ENCODE measurements around the gene KCNC1. TPM values are rescaled to one million over a fixed set of nuclear protein-coding genes. Genes with fewer than 3 reads are reported as not detected.
A peak's percentile ranks its signal among the peaks of the same experiment; 100 is the strongest.

Gene KCNC1
- total and polyA plus RNA-seq, 7 donors = 0.36 to 1.9 (median 0.48) TPM; not detected in 3

DNA sequence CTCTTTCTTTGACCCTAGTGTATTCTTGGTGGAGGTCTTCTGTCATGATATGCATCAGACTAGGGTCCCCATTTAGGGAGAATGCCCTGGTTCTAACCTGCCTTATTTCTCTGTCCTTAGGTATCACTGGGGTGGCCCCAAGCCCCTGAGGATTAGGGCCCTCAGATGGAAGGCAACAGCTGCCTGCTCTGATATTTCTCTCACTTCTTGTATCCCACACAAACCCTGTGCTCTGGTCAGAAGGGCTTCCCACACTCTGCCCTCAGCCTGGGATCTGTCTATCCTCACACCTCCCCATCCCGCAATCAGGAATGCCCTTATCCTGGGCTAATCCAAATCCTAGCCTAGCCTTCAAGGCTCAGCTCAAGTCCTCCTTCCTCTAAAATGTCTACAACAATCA, 75.5 kb downstream of the KCNC1 start:
- intact Hi-C loops (cut with DNase I) = no loop called here
- Histone ChIP-seq H3K4me1 (peaks cover 0 to 47% (median 34%) of the 10 kb centered on the region in 4 donors), H3K4me3 (no peak overlapping the region), H3K27me3 (no peaks in the 10 kb centered on the region), H3K9me3 (no peaks in the 10 kb centered on the region), H3K36me3 (no peaks in the 10 kb centered on the region), H3K27ac (no peak overlapping the region)
- DNase-seq = no peak
- 96 to 100% methylated on average over 1 of the region's 1 CpG for WGBS, 2 donors
- no peak for TF ChIP-seq EP300 (IDR thresholded peaks at IDR 0.05)
- no peak for TF ChIP-seq POLR2AphosphoS5 (IDR thresholded peaks at IDR 0.05)
- TF ChIP-seq, protein P1, sequence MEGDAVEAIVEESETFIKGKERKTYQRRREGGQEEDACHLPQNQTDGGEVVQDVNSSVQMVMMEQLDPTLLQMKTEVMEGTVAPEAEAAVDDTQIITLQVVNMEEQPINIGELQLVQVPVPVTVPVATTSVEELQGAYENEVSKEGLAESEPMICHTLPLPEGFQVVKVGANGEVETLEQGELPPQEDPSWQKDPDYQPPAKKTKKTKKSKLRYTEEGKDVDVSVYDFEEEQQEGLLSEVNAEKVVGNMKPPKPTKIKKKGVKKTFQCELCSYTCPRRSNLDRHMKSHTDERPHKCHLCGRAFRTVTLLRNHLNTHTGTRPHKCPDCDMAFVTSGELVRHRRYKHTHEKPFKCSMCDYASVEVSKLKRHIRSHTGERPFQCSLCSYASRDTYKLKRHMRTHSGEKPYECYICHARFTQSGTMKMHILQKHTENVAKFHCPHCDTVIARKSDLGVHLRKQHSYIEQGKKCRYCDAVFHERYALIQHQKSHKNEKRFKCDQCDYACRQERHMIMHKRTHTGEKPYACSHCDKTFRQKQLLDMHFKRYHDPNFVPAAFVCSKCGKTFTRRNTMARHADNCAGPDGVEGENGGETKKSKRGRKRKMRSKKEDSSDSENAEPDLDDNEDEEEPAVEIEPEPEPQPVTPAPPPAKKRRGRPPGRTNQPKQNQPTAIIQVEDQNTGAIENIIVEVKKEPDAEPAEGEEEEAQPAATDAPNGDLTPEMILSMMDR (IDR thresholded peaks at IDR 0.05) = no peak
- no peak for TF ChIP-seq POLR2A (IDR thresholded peaks at IDR 0.05)

DNA sequence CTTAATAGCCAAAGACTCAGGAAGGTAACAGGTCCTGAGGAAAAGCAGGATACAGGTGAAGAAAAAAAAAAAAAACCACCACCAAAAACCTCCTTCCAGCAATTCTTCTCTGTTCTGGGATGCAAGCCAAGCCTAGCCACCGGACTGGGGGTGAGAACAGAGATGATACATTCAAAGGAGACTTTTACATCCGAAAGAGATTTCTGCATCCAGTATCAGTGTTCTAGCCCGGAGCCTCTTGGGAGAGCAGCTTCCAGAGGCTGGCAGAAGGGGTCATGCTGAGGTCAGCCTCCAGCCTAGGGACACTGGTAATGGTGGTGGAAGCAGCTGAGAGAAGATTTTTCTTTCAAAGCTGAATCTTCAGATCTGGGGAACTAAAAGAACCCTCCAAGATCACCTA, 76.2 kb downstream of the KCNC1 start:
- H3K9me3 ChIP-seq = no peaks in the 10 kb centered on the region
- H3K36me3 ChIP-seq = no peaks in the 10 kb centered on the region
- no peak overlapping the region for H3K4me3 ChIP-seq
- H3K4me1 ChIP-seq = peaks cover 0 to 49% (median 34%) of the 10 kb centered on the region in 4 donors
- DNase-seq = no peak
- WGBS, 2 donors = 67% methylated on average over 3 of the region's 3 CpGs
- H3K27me3 ChIP-seq = no peaks in the 10 kb centered on the region
- H3K27ac ChIP-seq = no peak overlapping the region
- TF ChIP-seq POLR2A (IDR thresholded peaks at IDR 0.05) (no peak), EP300 (IDR thresholded peaks at IDR 0.05) (no peak), POLR2AphosphoS5 (IDR thresholded peaks at IDR 0.05) (no peak)
- TF ChIP-seq, protein P1 (IDR thresholded peaks at IDR 0.05) = no peak
- intact Hi-C loops (cut with DNase I) = no loop called here

DNA sequence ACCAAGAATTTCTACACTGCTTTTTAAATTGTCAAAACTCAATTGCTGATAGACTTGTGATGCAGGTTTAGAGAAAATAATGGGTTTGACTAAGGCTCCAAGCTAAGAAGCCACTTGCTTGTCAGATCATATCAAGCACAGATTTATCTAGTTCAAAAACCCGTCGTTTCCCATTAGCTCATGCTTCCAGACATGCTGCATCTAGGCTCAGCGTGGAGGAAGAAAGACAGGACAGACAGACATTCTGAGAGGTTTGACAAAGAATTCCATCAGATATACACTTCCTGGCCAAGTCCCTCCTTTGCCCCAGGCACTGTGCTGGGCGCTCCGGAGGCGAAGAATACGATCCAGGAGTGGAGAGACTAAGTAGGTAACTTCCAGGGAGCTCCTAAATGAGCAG, 76.8 kb downstream of the KCNC1 start:
- no peak overlapping the region for H3K27ac ChIP-seq
- H3K27me3 ChIP-seq = no peaks in the 10 kb centered on the region
- H3K36me3 ChIP-seq = no peaks in the 10 kb centered on the region
- no peak overlapping the region for H3K4me3 ChIP-seq
- H3K9me3 ChIP-seq = no peaks in the 10 kb centered on the region
- no peak for DNase-seq
- 95% methylated on average over 7 of the region's 7 CpGs for WGBS, 2 donors
- TF ChIP-seq POLR2A (IDR thresholded peaks at IDR 0.05) (no peak), EP300 (IDR thresholded peaks at IDR 0.05) (no peak), POLR2AphosphoS5 (IDR thresholded peaks at IDR 0.05) (no peak)
- TF ChIP-seq, protein P1 (IDR thresholded peaks at IDR 0.05) = no peak
- intact Hi-C loops (cut with DNase I) = no loop called here
- peaks cover 0 to 55% (median 35%) of the 10 kb centered on the region in 4 donors for H3K4me1 ChIP-seq

DNA sequence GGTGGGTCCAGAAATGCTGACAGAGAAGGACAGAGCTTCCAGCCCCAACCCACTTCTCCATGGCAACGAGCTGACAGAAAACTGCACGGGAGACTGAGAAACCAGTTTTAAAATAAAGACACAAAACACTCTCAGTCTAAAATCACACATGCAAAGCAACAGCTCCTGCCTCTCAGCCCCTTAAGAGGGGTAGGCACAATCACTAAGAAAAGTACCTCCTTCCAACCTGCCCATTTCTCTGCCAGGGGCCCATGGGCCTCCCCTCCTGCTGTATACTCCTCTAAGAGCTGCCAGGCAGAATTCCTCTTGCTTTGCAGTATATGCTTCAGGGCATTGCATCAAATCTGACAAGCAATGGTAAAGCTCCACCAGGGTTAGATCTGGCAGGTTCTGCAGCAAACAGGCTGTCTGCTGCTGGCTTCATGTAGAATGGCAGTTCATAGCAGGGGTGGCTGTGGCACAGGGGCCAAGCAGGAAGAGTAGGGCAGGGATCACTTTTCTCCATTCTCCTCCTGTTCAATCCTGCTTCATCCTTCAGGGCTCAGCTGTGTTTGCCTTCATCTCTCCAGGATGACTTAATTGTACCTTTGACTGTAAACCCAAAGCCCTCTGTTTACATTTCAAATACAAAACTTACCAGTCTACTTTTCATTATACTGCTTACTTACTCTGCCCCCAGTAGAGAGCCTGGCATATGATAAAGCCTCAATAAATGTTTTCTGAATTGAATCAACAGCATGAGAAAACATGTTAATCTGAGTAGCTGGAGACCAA, 77.7 kb downstream of the KCNC1 start:
- H3K4me3 ChIP-seq = no peak overlapping the region
- H3K9me3 ChIP-seq = no peaks in the 10 kb centered on the region
- H3K27ac ChIP-seq = peak overlapping the region in 2 of 4 donors; percentile 21 to 54
- intact Hi-C loops (cut with DNase I) = no loop called here
- H3K36me3 ChIP-seq = no peaks in the 10 kb centered on the region
- TF ChIP-seq POLR2AphosphoS5 (IDR thresholded peaks at IDR 0.05) (no peak), POLR2A (IDR thresholded peaks at IDR 0.05) (no peak), EP300 (IDR thresholded peaks at IDR 0.05) (no peak)
- TF ChIP-seq, protein P1 (IDR thresholded peaks at IDR 0.05) = no peak
- 17 to 63% methylated on average over 2 of the region's 2 CpGs for WGBS, 2 donors
- DNase-seq = no peak
- H3K4me1 ChIP-seq = peaks cover 0 to 61% (median 37%) of the 10 kb centered on the region in 4 donors
- no peaks in the 10 kb centered on the region for H3K27me3 ChIP-seq

All from sigmoid colon (tissue), 7 donors.